Fibroblast of peridontal ligament (primary cell): ENCODE measurements around the gene CAND1.

Experiments
- DNase-seq: peaks from one replicate; pipeline ENCODE4 v3.0.0-alpha.2; 2010; ENCODE audit errors: extremely low read depth

Gene CAND1

DNA sequence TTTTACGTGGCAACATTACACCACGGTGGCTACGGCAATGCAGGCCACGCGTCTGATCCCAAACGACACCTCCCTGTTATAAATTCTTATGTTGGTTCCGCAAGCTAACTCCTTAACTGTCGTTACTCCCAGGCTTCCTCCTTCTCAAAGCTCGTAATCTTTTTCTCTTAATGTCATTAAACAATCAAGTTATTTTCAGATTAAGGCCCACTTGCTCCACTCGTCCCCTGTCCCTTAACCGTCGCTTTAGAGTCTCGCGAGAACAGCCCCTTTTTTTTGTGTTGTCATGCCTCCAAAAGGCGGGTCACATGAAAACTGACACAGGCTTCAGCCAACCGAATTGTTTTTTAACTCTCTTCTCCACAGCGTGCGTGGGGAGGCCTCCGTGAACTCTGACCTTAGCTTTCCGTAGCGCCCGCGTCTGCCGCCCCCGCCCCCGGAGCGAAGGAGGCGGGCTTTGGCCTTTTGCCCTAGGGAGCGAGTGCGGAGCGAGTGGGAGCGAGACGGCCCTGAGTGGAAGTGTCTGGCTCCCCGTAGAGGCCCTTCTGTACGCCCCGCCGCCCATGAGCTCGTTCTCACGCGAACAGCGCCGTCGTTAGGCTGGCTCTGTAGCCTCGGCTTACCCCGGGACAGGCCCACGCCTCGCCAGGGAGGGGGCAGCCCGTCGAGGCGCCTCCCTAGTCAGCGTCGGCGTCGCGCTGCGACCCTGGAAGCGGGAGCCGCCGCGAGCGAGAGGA, at the start of gene CAND1:
CAND1 (plus strand) TSS at position 463 of the 737 bp plus-strand sequence. CDS start 360 bp downstream, outside the sequence.
- DNase-seq = peak; percentile 100

DNA sequence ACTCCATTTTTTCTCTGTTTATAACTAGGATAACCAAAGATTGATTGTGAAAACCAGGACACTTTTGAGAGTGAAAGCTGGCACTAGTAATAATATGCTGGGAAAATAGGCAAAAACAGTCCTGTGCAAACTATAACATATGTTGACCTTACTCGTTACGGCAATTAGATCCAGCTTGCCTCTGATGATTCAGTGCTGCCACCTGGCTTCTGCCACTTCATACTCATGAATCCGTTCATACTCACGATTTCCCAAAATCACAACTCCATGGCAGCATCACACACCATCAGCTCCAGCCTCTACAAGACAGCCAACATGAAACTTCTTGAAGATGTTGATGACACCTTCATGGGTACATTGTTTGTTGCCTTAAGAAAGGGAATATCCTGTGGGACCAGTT, 49.1 kb upstream of the CAND1 start:
- DNase-seq = no peak

DNA sequence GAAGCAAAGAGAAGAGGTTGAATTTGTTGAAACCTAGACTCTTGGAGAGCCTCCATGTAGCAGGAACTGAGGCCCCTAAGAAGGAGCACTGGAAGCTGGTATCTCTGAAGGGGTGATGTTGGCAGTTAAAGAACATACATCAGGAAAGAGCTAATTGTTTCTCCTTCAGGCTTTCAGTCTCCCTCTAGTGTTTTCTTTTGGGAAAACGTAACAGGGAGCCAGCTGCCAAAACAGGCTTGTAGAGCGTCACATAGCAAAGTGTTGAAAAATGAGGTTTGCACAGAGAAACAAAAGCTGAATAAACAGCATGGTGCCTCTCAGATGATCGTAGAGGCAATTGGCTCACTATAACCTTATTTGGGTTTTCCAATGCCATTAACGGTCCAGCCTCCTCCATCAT, 46.9 kb upstream of the CAND1 start:
- no peak for DNase-seq

DNA sequence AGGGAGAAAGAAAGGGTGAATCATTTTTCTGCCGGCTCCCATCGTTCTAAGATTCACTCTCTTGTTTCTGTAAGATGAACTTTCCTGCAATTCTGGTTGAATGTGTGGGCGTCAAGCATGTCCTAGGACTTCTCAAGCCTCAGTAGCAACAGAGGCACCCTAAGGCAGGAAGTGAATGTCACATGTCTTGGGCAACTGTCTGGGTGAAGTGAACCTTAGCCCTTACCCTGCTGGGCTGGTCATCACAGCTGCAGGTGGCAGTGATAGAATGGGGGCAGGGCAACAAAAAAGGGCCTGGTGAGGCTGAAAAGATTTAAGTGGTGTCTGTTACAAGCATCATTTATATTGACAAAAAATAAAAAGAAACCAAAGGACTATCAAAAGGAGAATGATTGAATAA, 45.9 kb upstream of the CAND1 start:
- DNase-seq = no peak

DNA sequence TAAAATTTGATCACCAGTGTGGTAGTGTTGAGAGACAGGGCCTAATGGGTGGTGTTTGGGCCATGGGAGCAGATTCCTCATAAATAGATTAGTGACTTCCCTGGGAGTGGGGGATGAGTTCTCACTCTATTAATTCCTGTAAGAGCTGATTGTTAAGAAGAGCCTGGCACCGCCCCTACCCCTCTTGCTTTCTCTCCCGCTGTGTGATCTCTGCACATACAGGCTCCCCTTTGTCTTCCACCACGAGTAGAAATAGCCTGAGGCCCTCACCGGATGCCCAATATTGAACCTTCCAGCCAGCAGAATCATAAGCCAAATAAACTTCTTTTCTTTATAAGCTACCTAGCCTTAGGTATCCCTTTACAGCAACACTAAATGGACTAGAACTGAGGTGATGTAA, 31.9 kb upstream of the CAND1 start:
- DNase-seq = no peak

DNA sequence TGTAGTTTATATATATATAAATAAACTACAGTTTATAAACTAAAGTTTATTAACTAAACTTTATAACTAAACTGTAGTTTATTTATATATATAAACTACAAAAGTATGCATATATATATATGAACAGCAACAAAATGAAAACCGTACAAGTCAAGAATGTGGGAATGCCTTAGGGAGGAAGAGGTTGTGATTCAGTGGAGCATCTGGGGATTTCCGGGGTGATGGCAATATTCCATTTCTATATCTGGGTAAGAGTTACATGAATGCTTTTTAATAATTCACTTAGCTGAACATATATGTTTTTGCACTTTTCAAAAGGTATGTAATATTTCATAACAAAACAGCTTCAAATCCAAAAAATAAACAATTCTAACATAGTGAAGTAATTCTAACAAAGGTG, 30.1 kb upstream of the CAND1 start:
- DNase-seq = peak; percentile 1

DNA sequence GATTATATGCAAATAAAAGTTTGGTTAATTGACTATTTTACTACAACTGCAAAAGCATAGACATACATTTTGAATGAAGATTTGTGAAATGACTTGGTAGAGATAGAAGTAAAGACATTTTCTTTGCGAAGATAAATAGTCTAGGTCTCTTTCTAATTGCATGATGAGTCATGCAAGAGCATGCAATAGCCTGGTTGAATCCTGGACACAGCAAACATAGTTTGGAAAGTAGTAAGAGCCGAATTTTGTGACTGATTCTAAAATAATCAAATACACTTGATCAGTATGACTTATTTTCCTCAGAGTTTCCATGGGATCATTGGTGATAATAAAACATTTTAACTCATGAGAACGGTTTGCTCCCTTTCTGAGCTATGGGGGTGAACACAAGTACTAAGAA, 27.7 kb upstream of the CAND1 start:
- DNase-seq = peak; percentile 54

DNA sequence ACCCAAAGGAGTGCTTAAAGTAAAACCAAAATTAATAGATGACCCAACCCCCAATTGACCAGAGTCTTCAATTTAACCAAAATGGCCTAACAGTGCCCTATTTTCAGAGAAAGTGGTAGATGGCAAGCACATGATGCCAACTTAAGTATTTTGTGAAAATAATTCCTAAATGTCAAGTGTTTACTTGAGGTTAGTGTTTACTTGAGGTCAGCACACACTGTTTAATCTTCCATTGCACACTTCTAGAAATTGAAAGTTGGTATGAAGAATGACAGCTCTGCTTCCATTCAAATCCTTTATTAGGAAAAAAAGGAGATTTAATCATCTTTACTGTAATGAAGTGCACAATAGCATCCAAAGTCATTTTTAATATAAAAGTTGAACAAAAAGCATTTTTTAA, 25.9 kb upstream of the CAND1 start:
- DNase-seq = no peak

DNA sequence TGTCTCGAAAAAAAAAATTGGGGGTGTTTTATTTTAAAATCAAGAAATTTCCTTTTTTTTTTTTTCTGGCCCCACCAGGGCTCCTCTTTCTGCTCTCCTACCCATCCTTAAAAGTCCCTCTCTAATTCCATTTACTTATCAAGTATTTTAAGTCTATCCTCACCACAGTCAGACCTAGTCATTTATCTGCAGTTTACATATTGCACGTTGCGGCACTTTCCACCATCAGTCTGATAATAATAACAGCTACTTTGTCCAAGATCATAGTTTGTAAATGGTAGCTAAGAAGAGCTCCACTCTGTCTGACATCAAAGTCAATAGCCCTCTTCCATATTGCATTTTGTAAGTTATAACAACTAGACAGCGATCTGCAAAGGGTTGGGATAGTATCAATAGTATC, 23.6 kb upstream of the CAND1 start:
- no peak for DNase-seq

DNA sequence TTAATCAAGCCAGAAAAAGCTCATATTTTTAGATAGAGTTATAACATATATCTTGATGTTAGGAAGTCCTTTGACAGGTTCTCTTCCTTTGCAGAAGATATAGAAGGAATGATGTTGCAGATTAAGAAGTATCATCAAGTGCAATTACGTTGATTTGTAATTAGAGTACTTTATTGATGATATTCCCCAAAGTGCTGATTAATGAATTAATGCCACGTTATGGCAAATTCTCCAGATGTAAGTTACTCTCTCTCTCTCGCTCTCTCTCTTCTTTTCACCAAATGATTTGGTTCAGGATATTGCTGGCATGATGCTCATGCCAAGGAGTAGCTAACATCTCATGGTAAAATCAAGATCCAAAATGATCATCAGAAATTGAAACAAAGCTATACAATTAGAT, 18.1 kb upstream of the CAND1 start:
- DNase-seq = no peak

DNA sequence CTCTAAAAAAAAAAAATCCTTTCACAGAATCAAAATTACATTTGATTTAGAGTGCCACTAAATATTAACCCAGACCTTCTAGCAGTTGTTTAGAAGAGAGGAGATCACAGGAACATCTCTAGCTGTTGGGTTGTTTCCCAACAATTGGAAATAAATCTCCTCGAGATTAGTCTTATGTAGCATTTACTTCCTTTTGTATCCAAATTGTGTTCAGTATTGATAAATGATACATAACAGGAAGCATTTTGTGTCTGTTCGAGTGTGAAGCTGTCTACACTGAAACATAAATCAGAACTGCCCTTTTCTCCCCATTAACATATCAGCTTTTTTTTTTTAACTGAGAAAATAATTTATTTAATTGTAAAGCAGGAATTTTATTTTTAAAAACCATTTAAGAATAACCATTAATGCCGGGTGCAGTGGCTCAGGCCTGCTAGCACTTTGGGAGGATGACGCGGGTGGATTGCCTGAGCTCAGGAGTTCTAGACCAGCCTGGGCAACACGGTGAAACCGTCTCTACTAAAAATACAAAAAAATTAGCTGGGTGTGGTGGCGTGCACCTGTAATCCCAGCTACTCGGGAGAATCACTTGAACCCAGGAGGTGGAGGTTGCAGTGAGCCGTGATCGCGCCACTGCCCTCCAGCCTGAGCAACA, 14.7 kb upstream of the CAND1 start:
- DNase-seq = no peak

DNA sequence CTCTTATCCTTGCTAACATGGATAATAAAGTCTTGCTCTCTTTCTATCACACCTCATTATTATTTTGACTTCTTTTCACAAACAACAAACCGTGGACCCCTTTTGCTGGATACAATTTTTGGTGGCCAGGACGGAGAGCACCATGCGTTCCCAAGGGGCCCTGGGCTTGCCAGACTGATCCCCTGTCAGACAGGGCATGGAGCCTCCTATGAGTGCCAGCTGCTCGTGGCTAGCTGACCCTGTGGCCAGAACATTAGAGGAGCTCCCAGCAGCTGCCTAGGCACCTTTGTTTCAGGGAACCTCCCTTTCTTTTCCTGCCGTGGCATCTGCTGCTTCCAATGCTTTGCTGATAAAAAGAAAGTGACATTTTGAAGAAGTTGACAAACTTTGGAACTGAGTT, 12.5 kb upstream of the CAND1 start:
- DNase-seq = no peak

DNA sequence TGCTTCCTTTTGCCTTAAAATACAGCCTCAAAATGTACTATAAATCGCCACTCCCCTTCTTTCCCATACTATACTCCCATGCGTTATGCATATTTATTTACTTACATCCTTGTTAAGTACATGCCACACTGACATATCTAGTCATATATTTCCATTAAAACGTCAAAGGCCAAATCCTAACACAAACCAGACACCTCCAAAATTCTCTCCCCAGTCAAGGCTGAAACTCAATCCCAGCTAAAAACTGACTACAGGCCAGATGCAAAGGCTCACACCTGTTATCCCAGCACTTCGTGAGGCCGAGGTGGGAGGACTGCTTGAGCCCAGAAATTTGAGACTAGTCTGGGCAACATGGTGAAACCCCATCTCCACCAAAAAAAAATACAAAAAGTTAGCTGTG, 5.7 kb upstream of the CAND1 start:
- DNase-seq = no peak

DNA sequence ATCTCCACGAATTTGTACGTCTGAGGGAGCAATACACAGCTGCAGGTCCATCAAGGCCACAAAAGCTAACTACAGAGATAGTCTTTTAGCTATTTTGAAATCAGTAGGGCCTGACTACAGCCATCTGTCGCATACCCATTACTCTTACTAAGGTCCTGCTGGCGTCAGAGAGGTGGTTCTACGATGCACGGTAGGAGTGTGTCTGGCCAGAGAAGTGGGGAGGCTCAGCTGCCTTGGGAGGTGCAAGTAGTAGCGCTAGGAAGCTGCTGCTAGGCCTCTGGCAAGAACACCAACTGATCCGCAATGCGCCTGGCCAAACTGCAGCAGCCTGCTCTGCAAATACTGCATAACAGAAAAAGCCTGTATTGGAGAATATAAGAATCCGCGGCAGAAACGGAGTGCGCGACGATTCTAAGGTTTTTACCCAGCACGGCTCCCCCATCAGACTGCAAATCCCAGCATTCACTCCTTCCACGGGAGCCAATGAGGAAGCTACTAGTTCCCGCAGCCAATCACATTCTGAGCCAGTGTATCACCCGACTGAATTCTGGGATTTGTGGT, 743 bp upstream of the CAND1 start:
- peak; percentile 100 for DNase-seq

DNA sequence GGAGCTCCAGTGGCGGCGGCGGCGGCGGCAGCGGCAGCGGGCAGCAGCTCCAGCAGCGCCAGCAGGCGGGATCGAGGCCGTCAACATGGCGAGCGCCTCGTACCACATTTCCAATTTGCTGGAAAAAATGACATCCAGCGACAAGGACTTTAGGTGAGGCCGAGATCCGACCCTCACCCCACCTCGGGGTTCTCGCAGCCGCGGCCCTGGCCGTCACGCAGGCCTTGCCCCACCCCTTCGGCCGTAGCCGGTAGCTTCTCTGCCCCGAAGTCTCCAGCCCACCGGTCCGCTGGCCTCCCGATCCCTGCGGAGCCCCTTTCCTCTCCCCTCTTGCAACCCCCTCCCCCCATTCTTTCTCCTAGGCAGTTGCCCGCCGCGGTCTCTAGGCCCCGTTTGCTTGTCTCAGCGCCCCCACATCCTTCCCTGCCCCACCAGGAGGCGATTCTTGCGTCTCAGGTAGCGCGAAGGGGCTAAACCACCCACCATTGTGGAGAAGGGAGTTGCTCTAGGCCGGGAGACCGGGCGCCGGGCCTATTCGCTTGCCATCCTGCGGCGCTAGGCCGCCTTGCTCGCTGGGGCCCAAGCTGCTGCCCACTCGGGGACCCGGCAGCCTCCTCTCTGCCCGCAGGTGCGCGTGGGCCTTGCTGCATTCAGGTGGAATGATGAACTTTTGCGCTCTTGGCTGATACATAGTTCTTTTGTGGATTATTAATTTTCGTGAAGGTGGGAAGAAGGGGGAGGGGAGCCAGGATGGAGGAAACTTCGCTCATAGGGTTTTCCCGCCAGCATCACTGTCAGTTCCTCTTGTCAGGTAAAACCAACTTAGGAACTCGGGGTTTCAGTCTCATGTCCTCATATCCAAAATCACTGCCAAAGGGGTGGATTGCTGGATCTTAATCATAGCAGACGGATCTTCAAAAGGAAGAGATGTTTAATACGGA, 745 bp downstream of the CAND1 start:
- no peak for DNase-seq

DNA sequence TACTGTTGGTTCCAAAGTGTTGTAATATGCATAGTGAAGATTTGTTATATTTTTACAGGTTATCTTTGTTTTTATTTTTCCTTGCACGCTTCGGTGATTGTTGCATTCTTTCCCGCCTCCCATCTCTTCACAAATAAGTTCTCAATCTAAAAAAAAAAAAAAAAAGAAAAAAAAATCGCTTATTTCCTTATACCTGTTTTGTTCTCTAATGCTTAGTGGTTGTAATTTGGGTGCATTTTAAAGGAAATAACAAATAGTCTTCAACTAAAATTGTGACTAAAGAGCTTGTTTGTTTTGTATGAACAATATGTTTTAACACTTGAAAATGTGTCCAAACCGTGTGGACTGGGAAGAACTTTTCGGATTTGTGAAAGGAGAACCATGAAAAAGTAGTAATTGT, 1.5 kb downstream of the CAND1 start:
- DNase-seq = no peak

DNA sequence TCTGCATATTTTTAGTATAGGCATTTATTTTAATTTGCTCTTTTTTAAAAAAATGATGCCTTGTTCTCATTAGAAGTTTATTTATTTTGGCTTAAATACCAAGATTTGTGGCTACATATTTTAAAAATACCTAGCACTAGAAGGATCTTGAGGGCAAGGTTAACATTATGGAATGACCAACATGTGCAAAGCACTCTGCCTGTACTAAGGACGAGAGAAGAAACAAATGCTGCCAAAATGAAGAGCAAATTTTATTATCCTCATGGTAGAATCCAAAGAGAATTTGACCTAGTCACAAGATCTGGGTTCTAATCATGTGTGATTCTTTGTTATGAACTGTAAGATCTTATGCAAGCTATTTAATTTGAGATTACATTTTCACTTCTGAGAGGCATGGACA, 2.8 kb downstream of the CAND1 start:
- peak; percentile 35 for DNase-seq

DNA sequence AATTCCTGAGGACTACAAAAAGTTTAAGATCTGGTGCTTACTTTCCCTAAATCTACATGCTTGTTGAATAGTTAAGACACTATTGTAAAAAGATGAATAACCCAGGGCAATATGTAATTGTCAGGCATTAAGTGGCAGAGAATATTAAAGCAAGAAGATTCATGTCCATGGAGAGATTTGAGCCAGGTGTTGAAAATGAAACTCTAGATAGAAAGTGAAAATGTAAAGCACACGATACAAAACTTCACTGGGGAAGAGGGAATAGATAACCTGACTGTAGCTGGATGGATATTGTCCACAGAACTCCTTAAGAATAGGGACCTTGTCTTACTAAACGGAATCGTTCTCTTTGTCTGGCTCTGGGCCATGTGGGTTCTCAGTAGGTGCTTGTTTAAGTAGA, 5.0 kb downstream of the CAND1 start:
- no peak for DNase-seq

DNA sequence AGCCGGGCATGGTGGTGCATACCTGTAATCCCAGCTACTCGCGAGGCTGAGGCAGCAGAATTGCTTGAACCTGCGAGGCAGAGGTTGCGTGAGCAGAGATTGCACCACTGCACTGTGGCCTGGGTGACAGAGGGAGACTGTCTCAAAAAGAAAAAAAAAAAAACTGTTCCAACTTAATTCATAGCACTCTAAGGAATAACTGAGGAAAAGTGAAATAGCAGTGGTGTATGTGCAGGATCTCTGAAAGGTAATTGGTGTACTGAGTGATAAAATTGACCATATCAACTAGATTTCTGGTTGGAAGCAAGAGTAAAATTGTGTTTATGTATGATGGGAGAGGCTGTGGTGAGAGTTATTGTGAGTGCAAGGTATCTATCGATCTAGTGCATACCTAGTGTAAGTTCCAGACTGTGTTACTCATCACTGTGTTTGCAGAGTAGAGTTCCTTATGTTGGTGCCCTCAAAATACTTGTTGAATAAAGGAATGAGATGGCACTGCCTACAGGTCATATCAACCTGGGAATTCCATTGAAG, 6.3 kb downstream of the CAND1 start:
- DNase-seq = no peak

DNA sequence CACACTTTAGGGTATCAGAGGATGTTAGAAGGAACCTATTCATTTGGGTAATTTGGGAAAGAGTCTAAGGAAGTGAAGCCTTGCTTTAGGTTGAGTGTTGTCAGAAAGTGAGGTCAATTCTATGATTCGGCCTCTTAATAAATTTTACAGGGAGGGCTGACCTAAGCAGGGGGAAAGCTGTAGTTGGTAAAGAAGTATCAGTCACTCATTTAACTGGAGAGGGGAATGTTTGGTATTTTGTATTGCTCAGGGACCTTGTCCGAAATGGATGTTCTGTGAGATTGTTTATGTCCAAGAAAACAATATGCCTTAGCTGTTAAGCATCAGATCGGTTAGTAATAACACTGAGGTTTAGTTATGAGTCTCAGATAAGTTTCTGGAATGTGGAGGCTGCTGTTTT, 7.3 kb downstream of the CAND1 start:
- DNase-seq = no peak

DNA sequence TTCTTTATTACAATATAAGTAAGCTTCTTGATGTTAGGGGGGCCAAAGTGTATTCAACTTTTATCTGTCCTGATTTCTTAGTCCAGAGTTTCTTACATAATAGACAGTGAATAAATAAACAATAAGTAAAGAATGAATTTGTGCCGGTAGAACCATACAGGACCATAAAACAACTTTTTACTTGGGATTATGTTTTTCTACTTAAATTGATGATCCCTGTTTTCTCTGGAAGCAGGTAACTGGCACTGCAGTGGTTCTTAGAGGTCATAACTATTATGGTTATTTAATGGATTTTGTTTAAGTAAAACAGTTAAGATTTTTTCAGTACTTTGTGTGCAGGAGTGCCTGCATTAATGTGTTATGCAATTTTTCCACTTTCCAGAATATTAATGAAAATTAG, 10.5 kb downstream of the CAND1 start:
- DNase-seq = no peak

DNA sequence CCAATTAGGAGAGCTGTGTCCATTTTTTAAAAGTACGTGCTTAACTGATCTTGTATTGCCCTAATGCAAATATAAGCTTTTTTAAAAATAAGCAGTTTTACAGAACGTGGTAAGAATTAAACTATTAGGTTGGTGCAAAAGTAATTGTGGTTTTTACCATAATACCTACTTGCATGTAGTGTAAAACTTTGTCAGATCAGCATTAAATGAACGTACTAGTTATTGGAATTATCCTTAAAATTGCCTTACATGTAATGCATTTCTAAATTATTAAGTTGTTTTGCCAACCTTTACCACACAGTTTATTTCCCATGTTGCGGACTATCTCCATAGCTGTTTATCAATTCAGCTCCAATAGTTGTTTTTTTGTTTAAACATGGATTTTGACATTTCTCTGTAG, 10.9 kb downstream of the CAND1 start:
- no peak for DNase-seq
